WTC11 (cell line): Measurements from ENCODE around the gene ARMC10. TPM values are rescaled to one million over a fixed set of nuclear protein-coding genes. Genes with fewer than 3 reads are reported as not detected.

Source experiments
- ATAC-seq: fragments of 200-7000 bp; cut with Tn5 transposase; 2 replicates; pipeline ENCODE4 v1.10.0; 2021; ENCODE audit warnings: mild to moderate bottlenecking, moderate library complexity
- CTCF ChIA-PET: fragments of 300-600 bp; sonication (Branson Sonifier 250); formaldehyde crosslinking; loops from one replicate; lab custom pipeline; 2021; ENCODE audit warnings: antibody characterized with exemption; lab: Charles Lee
- POLR2A ChIA-PET: fragments of 350-600 bp; sonication (Branson Sonifier 250); formaldehyde crosslinking; loops from one replicate; lab custom pipeline; 2021; ENCODE audit warnings: antibody characterized with exemption; lab: Charles Lee
- DNase-seq: peaks from one replicate; pipeline ENCODE4 v3.0.0; 2021; ENCODE audit warnings: low spot score
- H3K27ac Mint-ChIP-seq: 2 replicates; pipeline ENCODE4 v1.8.0; 2021; ENCODE audit warnings: mixed read lengths
- H3K27me3 Mint-ChIP-seq: 2 replicates; pipeline ENCODE4 v1.8.0; 2021; ENCODE audit warnings: low read depth, mild to moderate bottlenecking, moderate library complexity, mixed read lengths
- H3K36me3 Mint-ChIP-seq: 2 replicates; pipeline ENCODE4 v1.8.0; 2021; ENCODE audit warnings: mixed read lengths
- H3K4me1 Mint-ChIP-seq: 2 replicates; pipeline ENCODE4 v1.8.0; 2022; ENCODE audit warnings: mixed read lengths
- H3K4me3 Mint-ChIP-seq: 2 replicates; pipeline ENCODE4 v1.8.0; 2021; ENCODE audit warnings: mild to moderate bottlenecking, moderate library complexity, mixed read lengths
- H3K9me3 Mint-ChIP-seq: 2 replicates; pipeline ENCODE4 v1.8.0; 2021; ENCODE audit warnings: mixed read lengths
- ATF1 ChIP-seq: sonication (generic); formaldehyde crosslinking; IDR thresholded peaks from 2 replicates; pipeline ENCODE4 v1.8.1; 2023; ENCODE audit warnings: mild to moderate bottlenecking, moderate library complexity, missing genetic modification reagents
- CREM ChIP-seq: sonication (generic); formaldehyde crosslinking; IDR thresholded peaks from 2 replicates; pipeline ENCODE4 v1.8.1; 2022; ENCODE audit warnings: mild to moderate bottlenecking, missing genetic modification reagents, moderate library complexity
- ETV6 ChIP-seq: sonication (generic); formaldehyde crosslinking; IDR thresholded peaks from 2 replicates; pipeline ENCODE4 v1.8.1; 2022; ENCODE audit warnings: mild to moderate bottlenecking, missing genetic modification reagents
- FOXP1 ChIP-seq: sonication (generic); formaldehyde crosslinking; IDR thresholded peaks from 2 replicates; pipeline ENCODE4 v1.8.0; 2022; ENCODE audit warnings: missing genetic modification reagents, mild to moderate bottlenecking, moderate library complexity, borderline replicate concordance
- GRHL2 ChIP-seq: fragments of 250-450 bp; sonication (Bioruptor Pico); IDR thresholded peaks from 2 replicates; pipeline ENCODE4 v1.8.0; 2022; ENCODE audit warnings: mild to moderate bottlenecking, moderate library complexity; ENCODE audit not compliant: insufficient replicate concordance, severe bottlenecking
- GTF2I ChIP-seq: fragments of 250-450 bp; sonication (Bioruptor Pico); conservative IDR thresholded peaks from 2 replicates; pipeline ENCODE4 v1.4.0; 2021; ENCODE audit warnings: mild to moderate bottlenecking
- IRF2 ChIP-seq: sonication (generic); formaldehyde crosslinking; IDR thresholded peaks from 2 replicates; pipeline ENCODE4 v1.8.0; 2022; ENCODE audit warnings: low read depth, missing genetic modification reagents, borderline replicate concordance
- MXD4 ChIP-seq: fragments of 250-450 bp; sonication (Bioruptor Pico); IDR thresholded peaks from 2 replicates; pipeline ENCODE4 v1.8.0; 2021; ENCODE audit warnings: mild to moderate bottlenecking, moderate library complexity, borderline replicate concordance
- MYBL2 ChIP-seq: sonication (generic); formaldehyde crosslinking; IDR thresholded peaks from 2 replicates; pipeline ENCODE4 v1.8.1; 2023; ENCODE audit warnings: mild to moderate bottlenecking, moderate library complexity, missing genetic modification reagents
- NFE2L1 ChIP-seq: sonication (generic); formaldehyde crosslinking; IDR thresholded peaks from 2 replicates; pipeline ENCODE4 v1.8.1; 2023; ENCODE audit warnings: missing genetic modification reagents
- SP1 ChIP-seq: sonication (generic); formaldehyde crosslinking; conservative IDR thresholded peaks from 2 replicates; pipeline ENCODE4 v1.8.1; 2022; ENCODE audit warnings: missing genetic modification reagents
- TCF7 ChIP-seq: sonication (generic); formaldehyde crosslinking; IDR thresholded peaks from 2 replicates; pipeline ENCODE4 v1.8.0; 2022; ENCODE audit warnings: mild to moderate bottlenecking, low read depth, missing genetic modification reagents, moderate library complexity
- TEAD4 ChIP-seq: sonication (generic); formaldehyde crosslinking; IDR thresholded peaks from 2 replicates; pipeline ENCODE4 v1.8.0; 2022; ENCODE audit warnings: mild to moderate bottlenecking, missing genetic modification reagents
- TP53 ChIP-seq: sonication (generic); formaldehyde crosslinking; IDR thresholded peaks from 2 replicates; pipeline ENCODE4 v1.8.1; 2023; ENCODE audit warnings: mild to moderate bottlenecking, missing genetic modification reagents
- ZNF121 ChIP-seq: sonication (generic); formaldehyde crosslinking; IDR thresholded peaks from 2 replicates; pipeline ENCODE4 v1.8.0; 2023; ENCODE audit warnings: missing genetic modification reagents
- ZNF671 ChIP-seq: fragments of 250-450 bp; sonication (Bioruptor Pico); IDR thresholded peaks from 2 replicates; pipeline ENCODE4 v1.8.0; 2021; ENCODE audit warnings: mild to moderate bottlenecking
- total RNA-seq: library from RNA; stranded (reverse); gene quantifications from 3 replicates; pipeline ENCODE4 v1.2.3, GENCODE V29; 2021
- TF ChIP-seq, protein P1 (sequence below): sonication (generic); formaldehyde crosslinking; conservative IDR thresholded peaks from 2 replicates; pipeline ENCODE4 v1.8.1; 2023; ENCODE audit warnings: mild to moderate bottlenecking, low read depth, missing genetic modification reagents, moderate library complexity
- TF ChIP-seq, protein P2 (sequence below): fragments of 250-450 bp; sonication (Bioruptor Pico); IDR thresholded peaks from 2 replicates; pipeline ENCODE4 v2.1.2; 2022; ENCODE audit warnings: mild to moderate bottlenecking, moderate library complexity
- TF ChIP-seq, protein P3 (sequence below): sonication (generic); formaldehyde crosslinking; IDR thresholded peaks from 2 replicates; pipeline ENCODE4 v1.8.1; 2023; ENCODE audit warnings: mild to moderate bottlenecking, missing genetic modification reagents
- TF ChIP-seq, protein P4 (sequence below): fragments of 250-450 bp; sonication (Bioruptor Pico); IDR thresholded peaks from 2 replicates; pipeline ENCODE4 v1.9.0; 2021; ENCODE audit warnings: mild to moderate bottlenecking
- TF ChIP-seq, protein P5 (sequence below): fragments of 250-450 bp; sonication (Bioruptor Pico); conservative IDR thresholded peaks from 2 replicates; pipeline ENCODE4 v1.9.0; 2021; ENCODE audit warnings: mild to moderate bottlenecking
- TF ChIP-seq, protein P6 (sequence below): sonication (generic); formaldehyde crosslinking; IDR thresholded peaks from 2 replicates; pipeline ENCODE4 v1.8.0; 2022; ENCODE audit warnings: mild to moderate bottlenecking, missing genetic modification reagents
- TF ChIP-seq, protein P7 (sequence below): sonication (generic); formaldehyde crosslinking; IDR thresholded peaks from 2 replicates; pipeline ENCODE4 v1.8.1; 2023; ENCODE audit warnings: mild to moderate bottlenecking, moderate library complexity, missing genetic modification reagents
- TF ChIP-seq, protein P8 (sequence below): sonication (generic); formaldehyde crosslinking; IDR thresholded peaks from 2 replicates; pipeline ENCODE4 v1.8.1; 2023; ENCODE audit warnings: mild to moderate bottlenecking, missing genetic modification reagents, moderate library complexity

The ARMC10 gene
- total RNA-seq, 1 experiment from 2014 or later = 35.4 TPM

DNA sequence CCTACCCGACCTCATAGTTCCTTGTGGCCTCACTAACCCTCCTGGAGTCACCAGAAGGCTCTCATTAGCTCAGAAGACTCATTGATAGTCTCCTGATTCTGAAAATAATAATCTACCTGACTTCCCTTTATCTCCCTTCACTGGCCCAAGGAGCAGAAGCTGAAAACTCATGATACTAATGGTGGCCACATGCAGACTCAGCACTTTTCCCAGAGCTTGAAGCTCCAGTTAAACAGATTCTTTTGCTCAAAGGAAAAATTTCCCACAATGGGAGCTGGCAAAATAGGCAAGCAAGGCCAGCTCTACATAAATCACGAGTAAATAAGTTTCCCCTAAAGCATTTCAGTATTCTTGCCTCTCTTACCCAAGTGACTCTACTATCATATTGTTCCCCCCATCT lies 65.7 kb downstream of the ARMC10 start (continued):
- TF ChIP-seq, protein P1, sequence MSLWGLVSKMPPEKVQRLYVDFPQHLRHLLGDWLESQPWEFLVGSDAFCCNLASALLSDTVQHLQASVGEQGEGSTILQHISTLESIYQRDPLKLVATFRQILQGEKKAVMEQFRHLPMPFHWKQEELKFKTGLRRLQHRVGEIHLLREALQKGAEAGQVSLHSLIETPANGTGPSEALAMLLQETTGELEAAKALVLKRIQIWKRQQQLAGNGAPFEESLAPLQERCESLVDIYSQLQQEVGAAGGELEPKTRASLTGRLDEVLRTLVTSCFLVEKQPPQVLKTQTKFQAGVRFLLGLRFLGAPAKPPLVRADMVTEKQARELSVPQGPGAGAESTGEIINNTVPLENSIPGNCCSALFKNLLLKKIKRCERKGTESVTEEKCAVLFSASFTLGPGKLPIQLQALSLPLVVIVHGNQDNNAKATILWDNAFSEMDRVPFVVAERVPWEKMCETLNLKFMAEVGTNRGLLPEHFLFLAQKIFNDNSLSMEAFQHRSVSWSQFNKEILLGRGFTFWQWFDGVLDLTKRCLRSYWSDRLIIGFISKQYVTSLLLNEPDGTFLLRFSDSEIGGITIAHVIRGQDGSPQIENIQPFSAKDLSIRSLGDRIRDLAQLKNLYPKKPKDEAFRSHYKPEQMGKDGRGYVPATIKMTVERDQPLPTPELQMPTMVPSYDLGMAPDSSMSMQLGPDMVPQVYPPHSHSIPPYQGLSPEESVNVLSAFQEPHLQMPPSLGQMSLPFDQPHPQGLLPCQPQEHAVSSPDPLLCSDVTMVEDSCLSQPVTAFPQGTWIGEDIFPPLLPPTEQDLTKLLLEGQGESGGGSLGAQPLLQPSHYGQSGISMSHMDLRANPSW (CRISPR knock-in tag) = no peak
- TF ChIP-seq ATF1 (CRISPR knock-in tag) (no peak), IRF2 (CRISPR knock-in tag) (no peak)
- TF ChIP-seq, protein P2, sequence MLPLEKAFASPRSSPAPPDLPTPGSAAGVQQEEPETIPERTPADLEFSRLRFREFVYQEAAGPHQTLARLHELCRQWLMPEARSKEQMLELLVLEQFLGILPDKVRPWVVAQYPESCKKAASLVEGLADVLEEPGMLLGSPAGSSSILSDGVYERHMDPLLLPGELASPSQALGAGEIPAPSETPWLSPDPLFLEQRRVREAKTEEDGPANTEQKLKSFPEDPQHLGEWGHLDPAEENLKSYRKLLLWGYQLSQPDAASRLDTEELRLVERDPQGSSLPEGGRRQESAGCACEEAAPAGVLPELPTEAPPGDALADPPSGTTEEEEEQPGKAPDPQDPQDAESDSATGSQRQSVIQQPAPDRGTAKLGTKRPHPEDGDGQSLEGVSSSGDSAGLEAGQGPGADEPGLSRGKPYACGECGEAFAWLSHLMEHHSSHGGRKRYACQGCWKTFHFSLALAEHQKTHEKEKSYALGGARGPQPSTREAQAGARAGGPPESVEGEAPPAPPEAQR (CRISPR knock-in tag) = no peak
- TF ChIP-seq, protein P3, sequence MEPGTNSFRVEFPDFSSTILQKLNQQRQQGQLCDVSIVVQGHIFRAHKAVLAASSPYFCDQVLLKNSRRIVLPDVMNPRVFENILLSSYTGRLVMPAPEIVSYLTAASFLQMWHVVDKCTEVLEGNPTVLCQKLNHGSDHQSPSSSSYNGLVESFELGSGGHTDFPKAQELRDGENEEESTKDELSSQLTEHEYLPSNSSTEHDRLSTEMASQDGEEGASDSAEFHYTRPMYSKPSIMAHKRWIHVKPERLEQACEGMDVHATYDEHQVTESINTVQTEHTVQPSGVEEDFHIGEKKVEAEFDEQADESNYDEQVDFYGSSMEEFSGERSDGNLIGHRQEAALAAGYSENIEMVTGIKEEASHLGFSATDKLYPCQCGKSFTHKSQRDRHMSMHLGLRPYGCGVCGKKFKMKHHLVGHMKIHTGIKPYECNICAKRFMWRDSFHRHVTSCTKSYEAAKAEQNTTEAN (CRISPR knock-in tag) = no peak

DNA sequence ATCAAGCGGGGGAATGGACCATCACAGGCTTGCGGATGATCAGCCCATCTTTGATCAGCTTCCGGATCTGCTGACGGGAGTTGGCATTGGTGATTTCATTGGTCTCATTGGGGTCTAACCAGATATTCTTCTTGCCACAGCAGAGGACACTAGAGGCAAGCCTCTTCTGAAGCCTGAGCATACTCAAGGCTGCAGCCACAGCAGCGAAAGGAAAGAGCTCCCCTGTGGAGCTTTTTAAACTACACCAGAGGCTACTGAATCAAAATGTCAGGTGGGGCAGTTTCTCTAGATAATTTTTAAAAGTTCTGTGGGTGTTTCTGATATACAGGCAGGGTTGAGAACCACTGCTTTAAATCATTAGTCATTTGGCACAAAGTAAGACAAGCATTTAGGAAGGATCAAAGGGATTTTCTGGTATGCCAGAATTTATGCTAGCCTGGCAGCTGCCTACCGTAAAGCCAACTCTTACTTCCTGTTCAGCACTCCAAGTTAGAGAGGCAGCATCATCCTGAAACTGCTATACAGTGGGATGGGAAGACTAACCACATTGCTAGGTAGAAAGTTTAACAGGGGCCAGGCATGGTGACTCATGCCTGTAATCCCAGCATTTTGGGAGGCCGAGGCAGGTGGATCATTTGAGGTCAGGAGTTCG lies 66.9 kb downstream of the ARMC10 start:
- ChIA-PET CTCF (interaction anchor here (1.0 kb wide), 1 partner anchor 80 kb away, joined by 7 read pairs; no protein-coding TSS in a partner anchor), POLR2A (interaction anchor here (1.4 kb wide), 1 partner anchor 66 kb away, joined by 3 read pairs; no protein-coding TSS in a partner anchor)
- H3K4me3 Mint-ChIP-seq = no peak overlapping the region
- no peaks in the 10 kb centered on the region; the same call in 1 of the 2 replicates for H3K27me3 Mint-ChIP-seq
- TF ChIP-seq FOXP1 (CRISPR knock-in tag) (no peak), ETV6 (CRISPR knock-in tag) (no peak), TEAD4 (CRISPR knock-in tag) (no peak), MXD4 (no peak), TCF7 (no peak), CREM (no peak), ZNF121 (CRISPR knock-in tag) (no peak), GRHL2 (no peak), NFE2L1 (CRISPR knock-in tag) (no peak), GTF2I (CRISPR knock-in tag) (no peak), MYBL2 (CRISPR knock-in tag) (no peak), TP53 (CRISPR knock-in tag) (no peak), ZNF671 (CRISPR knock-in tag) (no peak), SP1 (CRISPR knock-in tag) (no peak)
- TF ChIP-seq, protein P4, sequence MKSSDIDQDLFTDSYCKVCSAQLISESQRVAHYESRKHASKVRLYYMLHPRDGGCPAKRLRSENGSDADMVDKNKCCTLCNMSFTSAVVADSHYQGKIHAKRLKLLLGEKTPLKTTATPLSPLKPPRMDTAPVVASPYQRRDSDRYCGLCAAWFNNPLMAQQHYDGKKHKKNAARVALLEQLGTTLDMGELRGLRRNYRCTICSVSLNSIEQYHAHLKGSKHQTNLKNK (CRISPR knock-in tag) = no peak
- TF ChIP-seq, protein P5, sequence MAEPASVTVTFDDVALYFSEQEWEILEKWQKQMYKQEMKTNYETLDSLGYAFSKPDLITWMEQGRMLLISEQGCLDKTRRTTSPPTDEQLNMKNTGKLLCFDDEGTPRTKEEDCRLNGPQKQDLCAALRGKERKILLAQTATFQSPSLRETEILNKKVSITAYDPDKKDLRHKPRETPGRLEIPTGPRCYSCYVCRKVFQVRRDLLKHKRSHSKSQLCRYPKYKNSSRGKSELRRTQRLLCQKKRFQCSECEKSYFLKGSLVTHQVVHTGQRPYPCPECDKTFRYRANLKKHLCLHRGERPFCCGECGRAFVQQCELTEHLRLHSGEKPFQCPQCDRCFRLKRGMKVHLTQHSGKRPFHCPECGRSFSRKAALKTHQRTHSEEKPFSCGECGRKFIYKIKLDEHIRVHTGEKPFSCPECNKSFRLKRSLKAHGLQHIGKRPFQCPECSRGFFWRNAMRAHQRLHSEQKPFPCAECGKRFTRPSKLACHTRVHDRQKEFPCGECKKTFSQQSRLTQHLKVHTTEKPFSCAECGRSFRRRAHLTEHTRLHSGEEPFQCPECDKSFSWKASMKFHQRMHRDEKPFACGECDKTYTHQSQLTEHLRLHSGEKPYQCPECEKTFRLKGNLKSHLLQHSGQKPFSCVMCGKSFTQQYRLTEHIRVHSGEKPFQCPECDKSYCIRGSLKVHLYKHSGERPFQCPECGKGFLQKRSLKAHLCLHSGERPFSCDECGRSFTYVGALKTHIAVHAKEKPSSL (CRISPR knock-in tag) = no peak
- TF ChIP-seq, protein P6, sequence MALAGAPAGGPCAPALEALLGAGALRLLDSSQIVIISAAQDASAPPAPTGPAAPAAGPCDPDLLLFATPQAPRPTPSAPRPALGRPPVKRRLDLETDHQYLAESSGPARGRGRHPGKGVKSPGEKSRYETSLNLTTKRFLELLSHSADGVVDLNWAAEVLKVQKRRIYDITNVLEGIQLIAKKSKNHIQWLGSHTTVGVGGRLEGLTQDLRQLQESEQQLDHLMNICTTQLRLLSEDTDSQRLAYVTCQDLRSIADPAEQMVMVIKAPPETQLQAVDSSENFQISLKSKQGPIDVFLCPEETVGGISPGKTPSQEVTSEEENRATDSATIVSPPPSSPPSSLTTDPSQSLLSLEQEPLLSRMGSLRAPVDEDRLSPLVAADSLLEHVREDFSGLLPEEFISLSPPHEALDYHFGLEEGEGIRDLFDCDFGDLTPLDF (CRISPR knock-in tag) = no peak
- TF ChIP-seq, protein P7, sequence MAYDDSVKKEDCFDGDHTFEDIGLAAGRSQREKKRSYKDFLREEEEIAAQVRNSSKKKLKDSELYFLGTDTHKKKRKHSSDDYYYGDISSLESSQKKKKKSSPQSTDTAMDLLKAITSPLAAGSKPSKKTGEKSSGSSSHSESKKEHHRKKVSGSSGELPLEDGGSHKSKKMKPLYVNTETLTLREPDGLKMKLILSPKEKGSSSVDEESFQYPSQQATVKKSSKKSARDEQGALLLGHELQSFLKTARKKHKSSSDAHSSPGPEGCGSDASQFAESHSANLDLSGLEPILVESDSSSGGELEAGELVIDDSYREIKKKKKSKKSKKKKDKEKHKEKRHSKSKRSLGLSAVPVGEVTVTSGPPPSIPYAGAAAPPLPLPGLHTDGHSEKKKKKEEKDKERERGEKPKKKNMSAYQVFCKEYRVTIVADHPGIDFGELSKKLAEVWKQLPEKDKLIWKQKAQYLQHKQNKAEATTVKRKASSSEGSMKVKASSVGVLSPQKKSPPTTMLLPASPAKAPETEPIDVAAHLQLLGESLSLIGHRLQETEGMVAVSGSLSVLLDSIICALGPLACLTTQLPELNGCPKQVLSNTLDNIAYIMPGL (CRISPR knock-in tag) = no peak
- TF ChIP-seq, protein P8, sequence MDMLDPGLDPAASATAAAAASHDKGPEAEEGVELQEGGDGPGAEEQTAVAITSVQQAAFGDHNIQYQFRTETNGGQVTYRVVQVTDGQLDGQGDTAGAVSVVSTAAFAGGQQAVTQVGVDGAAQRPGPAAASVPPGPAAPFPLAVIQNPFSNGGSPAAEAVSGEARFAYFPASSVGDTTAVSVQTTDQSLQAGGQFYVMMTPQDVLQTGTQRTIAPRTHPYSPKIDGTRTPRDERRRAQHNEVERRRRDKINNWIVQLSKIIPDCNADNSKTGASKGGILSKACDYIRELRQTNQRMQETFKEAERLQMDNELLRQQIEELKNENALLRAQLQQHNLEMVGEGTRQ (CRISPR knock-in tag) = no peak
- ATAC-seq (peak; percentile 65), DNase-seq (no peak)
- no peak overlapping the region for H3K27ac Mint-ChIP-seq
- no peaks in the 10 kb centered on the region for H3K9me3 Mint-ChIP-seq
- peaks cover 20% of the 10 kb centered on the region for H3K4me1 Mint-ChIP-seq
- H3K36me3 Mint-ChIP-seq = no peaks in the 10 kb centered on the region
